HG03108 (cell line): Measurements from ENCODE around the gene DNM3.

Experiments used
- ATAC-seq: cut with Tn5 transposase; IDR thresholded peaks from one replicate; pipeline ENCODE4 v1.9.1; 2021; ENCODE audit warnings: moderate library complexity; ENCODE audit not compliant: unreplicated experiment

DNM3 gene

GRCh38 chr1:172208635-172209034 is 367.3 kb downstream of the DNM3 start:
- no peak for ATAC-seq

- no peak for ATAC-seq
Observed at GRCh38 chr1:172211221-172211620, 369.9 kb downstream of the DNM3 start.

- no peak for ATAC-seq
Observed at GRCh38 chr1:172212124-172212523, 370.8 kb downstream of the DNM3 start.

GRCh38 chr1:172215006-172215405 is 373.7 kb downstream of the DNM3 start:
- no peak for ATAC-seq

DNA sequence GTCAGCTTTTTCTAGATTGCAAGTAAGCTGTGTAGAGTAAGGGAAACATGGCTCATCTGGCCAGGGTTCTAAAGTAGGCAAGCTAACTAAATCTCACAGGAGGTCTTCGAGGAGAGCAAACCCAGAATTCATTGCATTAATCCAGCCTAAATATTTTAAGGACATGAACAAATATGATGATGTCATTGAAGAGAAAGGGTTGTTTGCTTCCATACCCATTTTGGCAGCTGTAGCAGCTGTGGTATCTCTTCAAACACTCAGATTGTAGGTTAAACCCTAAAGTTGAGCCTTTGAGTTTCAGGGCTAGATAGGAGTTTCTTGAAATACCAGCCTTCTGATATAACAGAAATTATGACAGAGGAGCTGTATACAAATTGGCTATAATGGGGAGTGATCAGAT is 378.7 kb downstream of the DNM3 start:
- ATAC-seq: no peak

DNA sequence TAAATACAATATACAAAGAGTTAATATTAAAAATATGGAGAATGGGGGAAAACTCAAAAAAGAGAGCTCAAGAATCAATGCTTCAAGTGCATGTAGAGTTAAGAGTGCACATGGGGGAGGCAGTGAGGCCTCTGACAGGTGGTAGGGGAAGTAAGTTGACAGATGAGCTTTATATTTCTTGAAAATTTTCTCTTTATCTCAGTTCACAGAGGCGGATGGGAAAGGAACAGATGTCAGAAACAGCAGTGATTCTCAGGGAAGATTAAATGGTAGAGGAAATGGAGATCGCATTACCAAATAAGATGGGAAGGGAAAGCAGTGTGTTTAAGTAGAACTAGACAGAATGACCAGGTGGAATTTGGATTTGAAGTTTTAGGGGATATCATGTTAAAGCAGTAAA is 379.1 kb downstream of the DNM3 start:
- no peak for ATAC-seq

DNA sequence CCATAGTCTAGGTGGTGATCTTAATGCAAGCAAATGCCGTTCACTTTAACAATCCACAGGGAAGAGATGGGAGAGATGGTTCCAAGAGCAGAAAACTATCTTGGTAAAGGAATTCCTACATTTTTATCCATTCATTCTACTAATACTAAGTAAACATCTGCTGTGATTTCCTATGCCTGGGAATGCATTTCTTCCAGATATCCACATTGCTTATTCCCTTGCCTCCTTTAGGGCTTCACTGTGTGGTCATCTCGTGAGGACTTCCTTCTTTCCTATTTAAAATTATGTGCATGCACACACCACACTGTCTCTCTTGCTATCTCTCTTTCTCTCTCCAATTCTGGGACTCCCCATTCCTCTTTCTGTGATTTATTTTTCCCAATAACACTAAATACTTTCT is 380.1 kb downstream of the DNM3 start:
- no peak for ATAC-seq

DNA sequence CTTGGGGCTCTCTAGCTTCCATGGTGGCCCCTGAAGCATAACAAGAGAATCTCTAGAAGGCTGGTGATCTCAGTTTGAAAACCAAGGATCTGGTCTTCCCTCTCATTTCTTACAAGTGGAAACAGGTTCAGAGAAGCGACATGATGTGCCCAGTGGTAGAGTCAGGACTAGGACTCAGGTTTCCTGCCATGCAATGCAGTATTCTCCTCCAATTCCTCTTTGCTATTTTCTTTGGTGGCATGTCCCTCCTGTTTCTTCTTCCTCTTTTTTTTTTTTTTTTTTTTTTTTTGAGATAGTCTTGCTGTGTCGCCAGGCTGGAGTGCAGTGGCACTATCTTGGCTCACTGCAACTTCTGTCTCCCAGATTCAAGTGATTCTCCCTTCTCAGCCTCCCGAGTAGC is 383.6 kb downstream of the DNM3 start:
- no peak for ATAC-seq

DNA sequence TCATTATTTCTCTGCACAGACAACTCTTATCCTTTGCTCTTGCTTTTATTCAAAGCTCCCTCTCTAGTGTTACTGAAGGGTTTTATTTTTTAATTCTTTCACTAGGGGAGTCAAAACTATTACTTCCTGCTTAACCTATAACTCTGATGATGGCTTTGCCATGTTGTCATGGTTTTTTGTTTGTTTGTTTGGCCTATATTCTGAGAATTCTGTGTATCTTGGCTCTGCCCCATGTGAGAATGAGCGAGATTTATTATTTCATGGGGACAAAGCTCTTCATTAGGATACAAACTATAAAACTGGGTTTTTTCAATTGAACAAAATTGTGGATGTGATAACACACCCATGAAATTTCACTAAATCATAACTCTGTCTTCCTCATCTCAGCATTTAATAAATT is 388.6 kb downstream of the DNM3 start:
- ATAC-seq: no peak

- no peak for ATAC-seq
Observed at GRCh38 chr1:172230526-172230925, 389.2 kb downstream of the DNM3 start.

- ATAC-seq: no peak
Observed at GRCh38 chr1:172236958-172237357, 395.7 kb downstream of the DNM3 start.

GRCh38 chr1:172238158-172238557 is 396.9 kb downstream of the DNM3 start:
- ATAC-seq: no peak

DNA sequence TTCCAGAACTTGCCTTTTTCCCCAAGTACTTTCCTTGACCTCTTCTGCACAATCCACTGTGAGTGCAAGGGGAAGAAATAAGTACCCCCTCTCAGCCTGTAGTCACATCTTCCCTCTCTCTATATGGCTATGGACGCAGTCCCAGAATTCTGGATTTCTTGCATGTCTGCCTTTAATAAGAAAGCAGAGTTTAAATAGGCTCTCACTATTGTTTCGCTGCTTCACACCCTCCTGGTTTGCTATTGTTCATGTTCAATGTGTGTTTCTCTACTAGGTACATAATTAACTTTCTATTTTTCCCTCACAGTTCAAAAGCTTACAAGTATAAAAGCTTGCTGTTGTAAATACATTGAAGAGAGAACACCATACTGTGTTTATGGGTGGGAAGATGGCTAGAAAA is 397.7 kb downstream of the DNM3 start:
- ATAC-seq: no peak

DNA sequence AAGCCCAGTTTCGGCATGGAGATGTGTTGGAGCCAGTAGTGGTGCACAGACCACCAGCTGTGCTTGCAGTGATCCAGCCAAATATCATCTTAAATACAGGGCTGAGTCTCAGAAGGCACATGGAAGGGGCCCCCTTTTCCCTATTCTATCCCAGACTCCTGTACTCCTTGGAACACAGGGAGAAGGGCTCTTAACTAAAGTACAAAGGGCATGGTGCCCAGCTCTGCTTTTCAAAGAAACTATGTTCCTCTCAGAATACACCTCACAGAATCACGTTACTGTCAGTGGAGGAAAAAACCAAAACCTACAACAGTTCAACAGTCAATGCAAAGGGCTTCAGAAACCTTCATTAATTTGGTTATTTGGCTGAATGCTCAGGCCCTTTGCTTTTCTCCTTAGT is 398.6 kb downstream of the DNM3 start:
- no peak for ATAC-seq

- ATAC-seq: no peak
Observed at GRCh38 chr1:172241540-172241939, 400.2 kb downstream of the DNM3 start.

DNA sequence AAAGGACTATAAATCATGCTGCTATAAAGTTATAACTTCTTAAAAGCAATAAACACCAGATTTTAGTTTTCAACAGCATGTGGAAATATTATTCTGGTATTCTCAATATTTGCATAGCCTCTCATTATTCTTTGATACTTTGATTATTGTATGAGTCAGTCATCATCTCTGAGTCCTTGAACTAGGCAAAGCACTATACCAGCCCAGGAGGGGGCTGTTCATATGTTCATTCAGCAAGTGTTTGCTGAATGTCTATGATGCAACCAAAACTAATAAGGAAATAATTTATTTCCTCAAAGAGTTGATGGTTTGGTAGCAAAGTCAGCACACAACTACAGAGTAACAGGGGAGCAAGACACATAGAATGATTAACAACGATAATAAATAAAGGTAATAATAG is 403.6 kb downstream of the DNM3 start:
- no peak for ATAC-seq

- no peak for ATAC-seq
Observed at GRCh38 chr1:172245788-172246187, 404.5 kb downstream of the DNM3 start.

- no peak for ATAC-seq
Observed at GRCh38 chr1:172246521-172247390, 405.5 kb downstream of the DNM3 start.

- ATAC-seq: no peak
Observed at GRCh38 chr1:172251486-172251885, 410.2 kb downstream of the DNM3 start.

DNA sequence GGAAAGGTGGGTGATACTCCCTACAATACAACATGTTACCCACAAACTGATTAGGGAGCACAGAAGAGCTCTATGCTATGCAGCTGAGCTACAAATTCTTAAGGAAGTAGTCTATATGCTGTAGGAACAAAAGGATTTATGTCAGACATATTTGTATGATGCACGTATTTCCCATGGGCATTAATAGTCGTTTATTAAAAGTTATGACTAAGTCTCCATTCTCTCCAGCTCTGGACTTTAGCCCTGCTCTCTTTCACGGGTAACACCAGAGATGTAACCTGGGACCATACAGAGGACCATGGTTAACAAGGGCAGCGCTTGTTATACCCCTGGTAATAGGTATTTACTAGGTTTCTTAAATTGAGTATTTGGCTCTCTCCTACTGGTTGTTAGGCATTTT is 411.0 kb downstream of the DNM3 start:
- ATAC-seq: no peak

DNA sequence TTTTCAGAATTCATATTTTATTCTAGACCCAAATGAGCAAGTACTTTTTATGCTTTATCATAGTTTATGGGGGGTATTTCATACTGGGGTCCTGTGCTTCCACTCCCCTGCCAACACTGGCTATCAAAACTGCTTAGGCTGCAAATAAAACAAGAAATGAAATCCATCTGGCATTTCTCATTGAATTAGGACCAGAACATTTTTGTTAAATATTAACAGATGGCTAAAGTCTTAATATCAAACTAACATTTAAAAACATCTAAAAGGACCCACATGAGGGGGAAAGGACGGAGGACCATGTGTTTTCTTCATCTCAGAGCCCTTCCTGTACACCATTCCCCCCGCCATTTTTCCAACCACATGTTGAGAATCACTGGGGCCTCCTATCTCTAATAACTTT is 411.7 kb downstream of the DNM3 start:
- no peak for ATAC-seq

- no peak for ATAC-seq
Observed at GRCh38 chr1:172254521-172255222, 413.4 kb downstream of the DNM3 start.

DNA sequence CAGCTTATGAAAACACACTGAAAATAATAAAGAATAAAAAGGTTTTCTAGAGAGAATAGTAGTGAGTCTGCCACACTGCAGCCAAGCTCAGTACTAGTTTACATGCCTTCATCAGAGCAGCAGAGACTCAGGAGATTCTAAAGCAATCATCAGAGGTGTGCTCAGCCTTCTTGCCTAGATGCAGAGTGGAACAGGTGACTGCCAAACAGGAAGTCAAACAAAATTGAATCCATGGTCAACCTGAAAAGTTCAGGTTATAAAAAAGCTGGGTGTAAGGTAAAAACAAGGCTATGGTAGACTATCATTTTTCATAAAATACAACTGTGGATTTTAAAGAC is 413.9 kb downstream of the DNM3 start:
- ATAC-seq: no peak
